ENCODE measurements around the gene PSD.

The PSD gene

DNA sequence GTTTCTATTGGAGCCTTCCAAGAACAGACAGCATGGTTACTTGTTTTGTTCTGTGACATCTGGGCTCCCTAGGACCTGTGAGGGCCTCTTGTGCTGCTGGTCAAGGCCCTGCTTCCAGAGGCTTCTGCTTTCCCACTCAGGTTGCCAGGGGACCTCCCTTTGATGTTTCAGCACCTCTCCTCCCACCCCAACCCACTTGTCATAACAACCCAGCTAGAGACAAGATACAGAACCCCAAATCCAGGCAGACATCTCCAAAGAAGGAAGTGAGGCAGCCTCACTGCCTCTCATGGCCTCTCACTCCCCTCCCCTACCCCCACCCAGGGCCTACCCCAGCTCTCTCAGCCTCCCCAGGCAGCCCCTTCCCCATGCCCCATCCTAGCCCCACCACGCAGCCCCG lies 11.8 kb downstream of the PSD start:
- no peak for DNase-seq (ENCODE audit: low read depth, low spot score)
- Histone ChIP-seq H3K36me3 (ENCODE audit: insufficient read depth, low read length) (no peaks in the 10 kb centered on the region), H3K9ac (ENCODE audit: insufficient read length) (no peak overlapping the region), H3K9me3 (ENCODE audit: low read depth, low read length) (no peaks in the 10 kb centered on the region), H3K4me3 (no peak overlapping the region), H3K27ac (no peak overlapping the region)
- TF ChIP-seq POLR2AphosphoS5 (IDR thresholded peaks at IDR 0.05; ENCODE audit: borderline replicate concordance, low read depth, low read length): no peak

DNA sequence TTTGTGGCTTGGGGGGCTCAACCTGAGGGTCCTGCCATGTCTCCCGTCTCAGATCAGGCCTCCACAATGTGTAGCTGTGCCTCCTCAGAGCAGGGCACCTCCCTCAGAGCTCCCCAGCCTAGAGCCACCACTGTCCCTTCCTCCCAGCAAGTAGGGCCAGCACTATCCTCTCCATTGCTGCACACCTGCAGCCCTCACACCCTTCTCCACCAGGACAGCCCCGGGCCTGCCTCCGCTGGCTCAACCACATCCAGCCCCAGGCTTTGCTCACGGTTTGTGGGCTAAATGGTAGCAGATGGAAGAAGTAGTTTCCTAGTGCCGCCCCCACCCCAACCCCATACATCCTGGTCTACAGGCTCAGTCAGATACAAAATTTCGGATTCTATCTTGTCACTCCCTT lies 13.0 kb downstream of the PSD start:
- no peak for TF ChIP-seq EZH2 (IDR thresholded peaks at IDR 0.05)
- Histone ChIP-seq H3K27ac (no peak overlapping the region), H3K4me3 (no peak overlapping the region), H3K36me3 (ENCODE audit: insufficient read depth, low read length) (no peaks in the 10 kb centered on the region), H3K9ac (ENCODE audit: insufficient read length) (no peak overlapping the region), H3K9me3 (ENCODE audit: low read depth, low read length) (no peaks in the 10 kb centered on the region)
- DNase-seq (ENCODE audit: low read depth, low spot score): no peak

DNA sequence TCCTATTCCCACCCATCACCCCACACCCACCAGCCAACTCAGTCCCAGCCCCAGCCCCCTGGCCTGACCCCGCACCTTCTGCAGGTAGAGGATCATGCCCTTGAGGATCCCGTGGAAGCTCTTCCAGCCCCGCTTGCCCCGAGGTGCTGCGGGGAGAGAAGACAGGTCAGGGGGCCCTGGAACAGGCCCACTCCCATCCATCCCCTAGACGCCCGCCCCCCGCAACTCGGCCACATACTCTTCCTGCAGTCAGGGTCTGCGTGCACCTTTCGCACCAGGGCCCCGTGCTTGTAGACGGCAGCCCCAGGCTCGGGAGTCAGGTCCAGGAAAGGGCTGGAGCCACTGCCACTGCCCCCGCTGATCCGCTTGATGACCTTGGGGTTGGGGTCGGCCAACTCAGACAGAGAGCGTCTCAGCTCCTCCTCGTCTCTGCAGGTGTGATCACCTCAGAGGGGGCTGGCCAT lies 13.4 kb downstream of the PSD start:
- H3K4me3 ChIP-seq: no peak overlapping the region
- TF ChIP-seq POLR2AphosphoS5 (IDR thresholded peaks at IDR 0.05; ENCODE audit: borderline replicate concordance, low read depth, low read length): no peak
- TF ChIP-seq FOXP2 (optimal IDR thresholded peaks at IDR 0.05; ENCODE audit: control extremely low read depth, extremely low read length, insufficient read depth): no peak
- TF ChIP-seq EZH2 (IDR thresholded peaks at IDR 0.05): no peak
- DNase-seq (ENCODE audit: low read depth, low spot score): no peak

DNA sequence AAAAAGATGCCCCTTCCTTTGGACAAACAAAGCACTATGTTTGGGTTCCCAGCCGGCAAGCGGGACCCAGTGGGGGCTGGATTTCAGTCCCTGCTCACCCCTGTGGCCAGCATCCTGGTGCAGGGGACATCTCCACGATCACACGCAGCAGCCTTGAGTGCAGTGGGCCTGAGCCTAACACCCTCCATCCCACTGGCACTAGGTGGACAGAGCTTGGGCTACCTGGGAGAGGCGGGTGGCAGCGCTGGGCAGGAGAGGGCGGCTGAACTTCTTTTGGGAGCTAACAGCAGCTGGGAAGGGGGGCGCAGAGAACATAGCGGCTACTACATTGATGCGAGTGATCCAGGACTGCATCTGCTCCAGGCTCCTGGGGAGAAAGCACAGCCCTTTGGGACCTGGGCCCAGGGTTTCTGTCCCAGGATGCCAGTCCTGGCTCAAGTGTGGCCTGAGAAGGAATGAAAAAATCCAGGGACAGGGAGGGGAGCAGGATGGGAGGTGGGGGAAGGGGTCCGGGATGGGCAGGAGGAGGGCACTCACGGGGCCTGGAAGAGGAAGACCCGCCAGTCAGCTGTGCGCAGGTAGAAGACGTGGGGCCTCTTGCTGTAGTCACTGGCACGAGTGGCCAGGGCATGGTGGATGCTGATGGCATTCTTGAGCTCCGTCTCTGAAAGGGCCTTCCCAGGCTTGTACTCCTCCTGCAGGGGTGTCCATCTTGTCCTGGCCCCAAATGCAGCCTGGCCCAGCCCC lies 14.1 kb downstream of the PSD start:
- Histone ChIP-seq H3K36me3 (ENCODE audit: insufficient read depth, low read length) (no peaks in the 10 kb centered on the region), H3K9me3 (ENCODE audit: low read depth, low read length) (no peaks in the 10 kb centered on the region), H3K27ac (no peak overlapping the region), H3K9ac (ENCODE audit: insufficient read length) (no peak overlapping the region), H3K4me3 (no peak overlapping the region)
- no peak for DNase-seq (ENCODE audit: low read depth, low spot score)
- no peak for TF ChIP-seq POLR2AphosphoS5 (IDR thresholded peaks at IDR 0.05; ENCODE audit: borderline replicate concordance, low read depth, low read length)
- TF ChIP-seq EZH2 (IDR thresholded peaks at IDR 0.05): no peak
- no peak for TF ChIP-seq FOXP2 (optimal IDR thresholded peaks at IDR 0.05; ENCODE audit: control extremely low read depth, extremely low read length, insufficient read depth)

More for the DNA sequence above, 13.4 kb downstream of the PSD start:
- no peak overlapping the region for H3K9ac ChIP-seq (ENCODE audit: insufficient read length)
- no peaks in the 10 kb centered on the region for H3K36me3 ChIP-seq (ENCODE audit: insufficient read depth, low read length)
- no peak overlapping the region for H3K27ac ChIP-seq
- H3K9me3 ChIP-seq (ENCODE audit: low read depth, low read length): no peaks in the 10 kb centered on the region

DNA sequence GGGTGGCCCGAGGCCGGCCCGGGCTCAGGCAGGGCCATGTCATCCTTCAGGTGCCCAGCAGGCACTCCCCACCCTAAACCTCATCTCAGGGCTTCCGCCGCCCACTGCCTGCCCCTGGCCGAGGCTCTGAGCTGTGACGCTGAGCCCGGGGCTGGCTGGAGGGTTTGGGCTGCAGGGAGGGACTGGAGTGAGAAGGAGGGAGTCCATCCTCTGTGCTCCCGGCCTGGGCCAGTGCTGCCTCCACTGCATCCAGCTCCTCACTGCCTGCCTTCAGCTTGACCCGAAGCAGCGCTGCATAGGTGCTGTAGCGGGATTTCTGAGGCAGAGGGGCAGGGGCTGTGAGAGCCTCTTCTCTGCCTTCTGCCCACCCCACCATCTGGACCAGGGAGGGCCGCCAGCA lies 15.5 kb downstream of the PSD start:
- no peaks in the 10 kb centered on the region for H3K9me3 ChIP-seq (ENCODE audit: low read depth, low read length)

DNA sequence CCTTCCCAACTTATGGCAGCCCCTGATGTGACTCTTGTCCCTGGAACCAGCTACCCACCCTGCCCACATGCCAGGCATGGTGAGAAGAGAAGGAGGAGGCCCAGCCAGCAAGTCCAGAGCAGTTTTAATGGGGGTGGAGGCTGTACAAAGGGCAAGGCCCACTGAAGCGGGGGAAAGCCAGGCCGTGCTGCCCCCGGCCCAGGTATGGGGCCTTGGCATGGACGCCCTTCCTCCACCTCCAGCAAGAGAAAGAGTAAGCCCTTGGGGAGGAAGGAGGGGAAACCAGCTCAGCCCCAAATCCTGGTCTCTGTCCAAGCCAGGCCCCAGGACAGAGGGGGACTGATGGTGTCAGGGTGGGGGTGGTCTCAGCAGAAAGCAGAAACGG lies 16.1 kb downstream of the PSD start:
- TF ChIP-seq POLR2AphosphoS5 (IDR thresholded peaks at IDR 0.05; ENCODE audit: borderline replicate concordance, low read depth, low read length) (no peak), FOXP2 (optimal IDR thresholded peaks at IDR 0.05; ENCODE audit: control extremely low read depth, extremely low read length, insufficient read depth) (no peak), EZH2 (IDR thresholded peaks at IDR 0.05) (no peak)
- H3K9me3 ChIP-seq (ENCODE audit: low read depth, low read length): no peaks in the 10 kb centered on the region
- no peak overlapping the region for H3K9ac ChIP-seq (ENCODE audit: insufficient read length)
- no peak overlapping the region for H3K27ac ChIP-seq
- no peak overlapping the region for H3K4me3 ChIP-seq
- H3K36me3 ChIP-seq (ENCODE audit: insufficient read depth, low read length): no peaks in the 10 kb centered on the region
- no peak for DNase-seq (ENCODE audit: low read depth, low spot score)

More for the DNA sequence above, 15.5 kb downstream of the PSD start:
- Histone ChIP-seq H3K4me3 (no peak overlapping the region), H3K27ac (no peak overlapping the region), H3K9ac (ENCODE audit: insufficient read length) (no peak overlapping the region), H3K36me3 (ENCODE audit: insufficient read depth, low read length) (no peaks in the 10 kb centered on the region)
- DNase-seq (ENCODE audit: low read depth, low spot score): no peak
- TF ChIP-seq POLR2AphosphoS5 (IDR thresholded peaks at IDR 0.05; ENCODE audit: borderline replicate concordance, low read depth, low read length) (no peak), FOXP2 (optimal IDR thresholded peaks at IDR 0.05; ENCODE audit: control extremely low read depth, extremely low read length, insufficient read depth) (no peak), EZH2 (IDR thresholded peaks at IDR 0.05) (no peak)

DNA sequence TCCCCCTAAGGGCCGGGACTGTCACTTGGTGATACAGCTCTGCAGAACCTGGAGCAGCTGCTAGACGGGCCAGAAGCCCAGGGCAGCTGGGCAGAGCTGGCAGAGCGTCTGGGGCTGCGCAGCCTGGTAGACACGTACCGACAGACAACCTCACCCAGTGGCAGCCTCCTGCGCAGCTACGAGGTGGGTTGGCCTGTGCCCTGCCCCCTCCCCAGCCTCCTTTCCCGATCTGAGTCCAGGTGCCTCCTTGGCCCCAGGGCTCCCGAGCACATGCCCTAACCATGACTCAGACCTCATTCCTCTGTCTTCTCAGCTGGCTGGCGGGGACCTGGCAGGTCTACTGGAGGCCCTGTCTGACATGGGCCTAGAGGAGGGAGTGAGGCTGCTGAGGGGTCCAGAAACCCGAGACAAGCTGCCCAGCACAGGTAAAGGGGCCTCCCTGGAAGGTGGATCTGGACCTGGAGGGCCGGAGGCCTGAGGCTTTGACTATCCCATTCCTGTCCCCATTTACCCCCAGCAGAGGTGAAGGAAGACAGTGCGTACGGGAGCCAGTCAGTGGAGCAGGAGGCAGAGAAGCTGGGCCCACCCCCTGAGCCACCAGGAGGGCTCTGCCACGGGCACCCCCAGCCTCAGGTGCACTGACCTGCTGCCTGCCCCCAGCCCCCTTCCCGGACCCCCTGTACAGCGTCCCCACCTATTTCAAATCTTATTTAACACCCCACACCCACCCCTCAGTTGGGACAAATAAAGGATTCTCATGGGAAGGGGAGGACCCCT lies 16.7 kb downstream of the PSD start:
- DNase-seq (ENCODE audit: low read depth, low spot score): no peak
- TF ChIP-seq POLR2AphosphoS5 (IDR thresholded peaks at IDR 0.05; ENCODE audit: borderline replicate concordance, low read depth, low read length) (no peak), EZH2 (IDR thresholded peaks at IDR 0.05) (no peak), FOXP2 (optimal IDR thresholded peaks at IDR 0.05; ENCODE audit: control extremely low read depth, extremely low read length, insufficient read depth) (no peak)
- Histone ChIP-seq H3K9me3 (ENCODE audit: low read depth, low read length) (no peaks in the 10 kb centered on the region), H3K27ac (no peak overlapping the region), H3K36me3 (ENCODE audit: insufficient read depth, low read length) (no peaks in the 10 kb centered on the region), H3K4me3 (no peak overlapping the region), H3K9ac (ENCODE audit: insufficient read length) (no peak overlapping the region)

DNA sequence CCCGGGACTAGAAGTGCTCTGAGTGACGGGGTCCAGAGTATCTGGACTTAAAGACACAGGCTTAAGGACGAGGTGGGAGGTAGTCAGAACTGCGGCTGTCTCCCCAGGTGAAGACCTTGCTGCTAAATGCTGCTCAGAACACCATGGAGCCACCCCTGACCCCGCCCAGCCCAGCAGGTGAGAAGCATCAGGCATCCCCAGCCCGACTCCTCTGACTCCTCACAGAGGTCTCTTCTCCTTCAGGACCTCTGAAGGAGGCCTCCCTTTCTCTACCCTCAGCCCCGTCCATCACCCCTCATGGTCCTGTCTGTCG lies 17.3 kb downstream of the PSD start:
- Histone ChIP-seq H3K27ac (no peak overlapping the region), H3K9me3 (ENCODE audit: low read depth, low read length) (no peaks in the 10 kb centered on the region), H3K4me3 (no peak overlapping the region), H3K9ac (ENCODE audit: insufficient read length) (no peak overlapping the region), H3K36me3 (ENCODE audit: insufficient read depth, low read length) (no peaks in the 10 kb centered on the region)
- no peak for DNase-seq (ENCODE audit: low read depth, low spot score)
- TF ChIP-seq POLR2AphosphoS5 (IDR thresholded peaks at IDR 0.05; ENCODE audit: borderline replicate concordance, low read depth, low read length) (no peak), FOXP2 (optimal IDR thresholded peaks at IDR 0.05; ENCODE audit: control extremely low read depth, extremely low read length, insufficient read depth) (no peak), EZH2 (IDR thresholded peaks at IDR 0.05) (no peak)

Measured in SK-N-MC (cell line).